NCI-H128 (cell line): Measurements from ENCODE around the gene ZNF749.

Source experiments
- DNase-seq: peaks from one replicate; lab custom pipeline; 2025; ENCODE audit not compliant: unreplicated experiment; lab: John Stamatoyannopoulos, UW

ZNF749 gene

GRCh38 chr19:57435062-57435978 is at the start of gene ZNF749:
TSS of gene ZNF749 (plus strand) at chr19:57435325. CDS start at chr19:57435579, 254 bp downstream.
- peak; percentile 97 for DNase-seq

DNA sequence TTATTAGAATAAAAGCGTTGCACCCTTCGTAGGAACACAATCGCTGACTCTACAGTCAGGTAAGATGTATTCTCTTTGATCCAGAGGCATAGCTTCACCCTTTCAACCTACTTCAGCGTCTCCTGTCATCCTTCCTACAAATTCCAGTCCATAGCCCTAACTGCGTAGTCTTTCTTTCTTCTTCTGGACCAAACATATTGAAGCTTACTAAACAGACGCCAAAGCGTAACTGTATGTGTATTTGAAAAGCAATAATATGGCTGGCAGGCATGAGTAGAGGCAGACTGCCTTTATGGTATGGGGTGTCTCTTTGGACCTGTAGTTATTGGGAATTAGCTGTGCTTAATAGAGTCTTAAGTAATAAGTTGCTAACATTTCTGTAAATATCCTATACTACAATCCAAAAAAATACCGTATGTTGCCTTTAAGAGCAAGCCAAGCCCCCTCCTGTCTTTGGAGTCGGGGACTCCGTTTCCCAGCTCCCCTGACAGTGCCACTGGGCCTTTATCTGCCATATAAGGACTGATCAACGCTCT is 45.9 kb upstream of the ZNF749 start:
- no peak for DNase-seq

DNA sequence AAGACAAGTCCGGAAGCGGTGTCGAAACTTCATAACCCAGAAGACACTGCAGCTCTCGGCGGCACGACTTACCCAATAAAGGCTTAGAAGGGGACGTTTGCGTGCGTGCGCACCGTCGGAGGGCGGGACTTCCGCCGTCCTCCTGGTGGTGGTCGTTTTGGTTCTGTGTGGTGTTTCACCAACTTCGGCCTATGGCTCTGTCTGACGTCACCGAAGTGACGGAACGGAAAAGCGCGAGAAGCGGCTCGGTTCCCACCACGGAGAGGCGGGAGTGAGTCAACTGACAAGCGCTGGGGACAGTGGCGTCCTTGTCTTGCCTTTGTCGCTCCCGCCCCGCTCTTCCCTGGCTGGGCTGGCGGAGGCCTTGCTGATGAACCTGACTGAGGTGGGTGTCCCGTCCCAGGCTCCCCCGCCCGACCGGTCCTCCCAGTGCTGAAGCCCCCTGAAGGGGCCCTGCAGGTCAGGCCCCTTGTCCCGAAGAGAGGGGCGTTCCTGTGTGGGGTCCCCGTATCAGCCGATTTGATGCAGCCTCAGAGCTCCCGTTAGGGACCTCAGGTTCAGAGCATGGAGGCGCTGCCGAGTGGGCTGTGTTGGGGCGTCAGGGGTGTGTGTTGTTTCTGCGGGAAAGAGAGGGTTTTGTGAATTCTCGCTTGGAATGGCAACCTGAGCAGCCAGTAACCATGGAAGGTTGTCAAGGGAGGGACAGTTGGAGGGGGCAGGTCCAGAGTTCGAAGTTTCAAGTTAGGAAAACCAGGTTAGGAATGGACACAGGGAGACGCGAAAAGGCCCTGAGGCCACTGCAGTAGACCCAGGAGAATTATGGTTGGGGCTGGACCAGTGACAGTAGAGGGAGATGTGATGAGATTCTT is 45.2 kb upstream of the ZNF749 start, which contains the start of gene ZNF548:
Gene ZNF548 (plus strand): TSS at position 125 of the 869 bp plus-strand sequence. CDS start 246 bp downstream, at position 371.
- peak; percentile 91 for DNase-seq

- DNase-seq, result no peak
These were observed 39.4 kb upstream of the ZNF749 start for GRCh38 chr19:57395710-57396109.

- no peak for DNase-seq
These were observed 36.3 kb upstream of the ZNF749 start for GRCh38 chr19:57398868-57399267.

DNA sequence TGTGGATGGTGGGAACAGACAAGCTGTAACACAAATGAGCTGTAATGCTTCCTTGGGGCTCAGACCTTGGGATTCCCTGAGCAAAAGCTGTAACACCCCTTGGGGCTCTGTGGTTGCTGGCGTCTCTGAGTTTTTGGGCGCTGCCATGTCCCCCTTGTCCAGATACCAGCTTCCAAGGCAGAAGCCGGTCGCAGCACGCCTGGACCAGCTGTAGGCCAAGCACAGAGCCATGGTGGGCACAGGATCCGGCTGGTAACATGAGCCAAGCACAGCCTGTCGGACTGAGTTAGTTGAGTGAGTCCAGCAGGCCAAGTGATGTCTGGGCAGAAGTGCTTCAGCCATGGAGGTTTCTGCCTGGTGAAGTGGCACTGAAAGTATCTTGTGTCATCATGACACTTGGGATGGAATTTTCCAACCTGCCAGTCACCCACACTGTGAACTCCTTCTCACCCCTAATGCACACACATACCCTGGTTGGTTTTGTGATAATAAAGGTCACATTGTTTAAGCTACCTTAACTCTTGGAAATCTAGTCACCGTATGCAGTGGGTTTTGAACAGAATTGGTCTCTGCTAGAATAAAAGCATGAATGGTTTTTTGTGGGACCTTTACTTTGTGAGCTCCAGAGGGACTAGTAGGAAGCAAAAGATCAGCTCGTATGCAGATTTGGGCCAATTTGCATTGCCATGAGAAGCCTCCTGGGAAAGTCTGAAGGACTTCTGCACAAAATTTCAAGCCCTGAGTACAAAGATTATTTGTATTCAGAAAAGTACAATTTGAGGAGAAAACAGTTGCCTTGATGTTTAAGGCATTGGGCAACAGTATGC is 31.2 kb upstream of the ZNF749 start:
- no peak for DNase-seq

- DNase-seq, result peak; percentile 77
These were observed 28.5 kb upstream of the ZNF749 start for GRCh38 chr19:57406516-57407123.

DNA sequence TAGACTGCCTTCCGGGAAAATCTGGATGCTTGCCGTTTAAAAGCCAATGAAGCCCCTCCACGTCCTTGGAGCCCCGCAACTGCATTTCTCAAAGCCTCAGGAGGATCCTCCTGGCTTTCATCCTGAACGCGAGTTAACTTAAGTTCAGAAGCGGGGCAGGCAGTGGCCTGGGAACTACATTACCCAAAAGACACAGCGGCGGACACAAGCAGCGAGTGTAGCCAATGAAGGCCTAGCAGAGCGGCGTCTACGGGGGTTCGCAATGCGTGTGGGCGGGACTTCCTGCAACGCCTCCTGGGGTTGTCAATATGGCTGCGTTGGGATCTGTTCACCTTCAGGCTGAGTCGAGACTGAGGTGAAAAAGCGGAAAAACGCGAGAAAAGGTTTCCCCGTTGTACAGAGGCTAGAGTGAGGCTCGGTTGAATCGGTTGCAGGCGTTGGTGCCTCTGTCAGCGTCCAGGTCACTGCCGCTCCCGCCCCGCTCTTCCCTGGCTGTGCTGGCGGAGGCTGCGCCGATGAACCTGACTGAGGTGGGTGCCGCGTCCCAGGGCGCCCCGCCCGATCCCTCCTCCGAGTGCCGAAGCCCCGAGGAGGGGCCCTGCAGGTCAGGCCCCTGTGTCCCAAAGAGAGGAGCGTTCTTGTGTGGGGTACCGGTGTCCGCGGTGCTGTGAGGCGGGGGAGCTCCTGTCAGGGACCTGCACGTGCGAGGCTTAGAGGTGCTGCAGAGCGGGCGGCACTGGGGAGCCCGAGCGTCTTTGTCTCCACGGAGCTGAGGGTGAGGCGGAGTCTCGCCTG is 24.1 kb upstream of the ZNF749 start, which contains the start of gene ZNF17:
Gene ZNF17 (plus strand): TSS at position 285 of the 795 bp plus-strand sequence. CDS start 2,455 bp downstream, outside the sequence.
- DNase-seq, result peak; percentile 83

DNA sequence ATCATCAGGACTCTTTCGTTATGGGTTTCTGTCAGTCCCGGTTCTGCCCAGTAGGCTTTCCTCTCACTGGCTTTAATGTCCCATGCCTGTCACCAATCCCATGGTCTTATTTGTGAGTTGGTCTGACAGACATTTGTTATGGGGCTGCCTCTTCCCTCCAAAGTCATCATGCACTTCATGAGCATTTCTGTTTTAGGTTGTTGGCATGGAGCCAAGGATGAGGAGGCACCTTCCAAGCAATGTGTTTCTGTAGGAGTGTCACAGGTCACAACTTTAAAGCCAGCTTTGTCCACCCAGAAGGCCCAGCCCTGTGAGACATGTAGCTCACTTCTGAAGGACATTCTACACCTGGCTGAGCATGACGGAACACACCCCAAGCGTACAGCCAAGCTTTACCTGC is 15.7 kb upstream of the ZNF749 start:
- DNase-seq, result no peak

- no peak for DNase-seq
These were observed 14.1 kb upstream of the ZNF749 start for GRCh38 chr19:57421037-57421436.

DNA sequence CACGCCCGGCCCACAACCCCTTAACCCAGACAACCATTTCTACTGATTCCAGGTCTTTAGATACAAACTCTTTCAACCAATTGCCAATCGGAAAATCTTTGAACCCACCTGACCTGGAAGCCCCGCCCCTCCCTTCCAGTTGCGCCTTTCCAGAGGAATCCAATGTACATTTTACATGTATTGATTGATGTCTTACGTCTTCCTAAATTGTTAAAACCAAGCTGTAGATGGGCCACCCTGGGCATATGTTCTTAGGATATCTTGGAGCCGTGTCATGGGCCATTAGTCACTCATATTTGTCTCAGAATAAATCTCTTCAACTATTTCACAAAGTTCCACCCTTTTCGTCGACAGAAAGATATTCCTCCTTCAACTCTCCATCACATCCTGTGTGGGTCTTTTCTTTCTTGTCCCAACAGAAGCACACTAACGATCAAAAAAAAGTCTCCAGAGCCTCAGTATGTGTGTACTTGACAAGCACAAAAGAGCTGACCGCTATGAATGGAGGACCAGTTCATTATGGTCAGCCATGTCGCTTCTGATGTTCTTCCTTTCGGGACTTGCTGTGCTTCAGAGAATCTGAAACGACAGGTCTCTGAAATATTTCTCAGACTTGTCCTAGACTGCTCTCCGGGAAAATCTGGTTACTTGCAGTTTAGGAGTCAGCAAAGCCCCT is 601 bp upstream of the ZNF749 start:
- no peak for DNase-seq

- no peak for DNase-seq
These were observed 1.3 kb downstream of the ZNF749 start for GRCh38 chr19:57436417-57436816.

DNA sequence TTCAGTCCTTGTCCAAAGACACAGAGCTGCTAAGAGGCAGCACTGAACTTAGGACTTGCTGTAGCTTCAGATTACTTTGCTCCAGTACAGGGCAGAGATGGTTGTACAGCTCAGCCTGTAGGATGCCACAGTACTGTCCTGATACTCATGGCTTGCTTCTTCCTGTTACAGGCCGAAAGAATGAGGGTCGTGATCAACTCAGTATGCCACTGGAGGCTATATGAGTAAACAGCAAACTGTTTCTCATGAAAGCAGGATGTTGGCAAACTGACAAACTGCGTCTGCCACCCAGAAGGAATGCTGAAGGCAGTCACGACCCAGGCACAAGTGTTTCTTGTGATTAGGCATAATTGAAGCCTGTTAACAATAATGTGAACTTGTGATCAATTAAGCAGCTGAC is 2.8 kb downstream of the ZNF749 start:
- no peak for DNase-seq

GRCh38 chr19:57438925-57439324 is 3.8 kb downstream of the ZNF749 start:
- DNase-seq, result no peak

DNA sequence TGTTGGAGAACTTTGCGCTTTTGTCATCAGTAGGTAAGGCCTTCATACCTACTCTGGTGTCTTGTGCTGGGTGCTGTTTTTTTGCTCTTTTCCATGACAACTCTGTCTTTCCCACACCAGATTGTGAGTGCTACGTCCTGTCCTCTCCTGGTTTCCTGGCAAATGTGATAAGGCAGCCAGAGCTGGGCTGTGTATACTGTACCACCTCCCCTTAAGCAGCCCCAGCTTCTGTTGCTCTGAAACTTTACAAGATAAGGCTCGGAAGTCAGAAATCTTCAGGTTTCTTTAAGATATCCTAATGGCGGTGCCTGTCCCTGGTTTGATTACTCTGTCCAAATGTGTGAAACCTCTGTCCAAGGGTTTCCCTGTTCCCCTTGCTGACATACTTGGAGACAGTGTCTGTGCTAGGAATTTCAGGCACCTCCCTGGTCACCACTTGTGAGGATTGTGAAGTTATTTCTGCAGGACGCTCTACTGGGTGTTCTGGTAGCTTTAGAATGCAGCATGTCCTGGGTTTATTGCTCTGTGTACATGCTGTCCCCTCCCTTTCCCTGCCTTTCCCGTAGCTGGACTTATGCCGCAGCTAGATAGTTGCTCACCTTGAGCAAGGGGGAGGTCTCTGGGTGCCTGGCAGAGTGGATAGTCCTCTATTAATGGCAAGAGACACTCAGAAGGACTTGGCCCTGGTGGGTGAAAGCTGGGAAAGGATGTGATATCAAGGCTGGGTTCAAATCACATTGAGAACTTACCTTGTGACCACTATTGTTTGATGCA is 7.0 kb downstream of the ZNF749 start:
- no peak for DNase-seq

- DNase-seq, result no peak
These were observed 8.1 kb downstream of the ZNF749 start for GRCh38 chr19:57443121-57443696.

DNA sequence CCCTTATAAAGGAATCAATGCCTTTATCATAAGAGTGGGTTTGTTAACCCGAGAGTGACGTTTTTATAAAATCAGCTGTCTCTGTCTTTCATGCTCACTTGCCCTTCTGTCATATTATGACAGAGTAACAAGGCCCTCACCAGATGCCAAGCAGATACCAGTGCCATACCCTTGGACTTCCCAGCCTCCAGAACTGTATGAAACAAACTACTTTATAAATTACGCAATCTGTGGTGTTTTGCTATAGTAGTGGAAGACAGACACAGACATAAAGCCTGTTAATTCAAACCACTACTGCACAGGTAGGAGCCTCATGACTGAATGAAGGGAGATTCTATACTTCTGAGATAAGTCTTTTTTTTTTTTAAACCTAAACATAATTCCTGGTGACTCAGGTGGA is 17.2 kb downstream of the ZNF749 start:
- DNase-seq, result no peak
